Smooth muscle cell (in vitro differentiated cells): ENCODE results near the gene PLA2G2C. TPM values are rescaled to one million over a fixed set of nuclear protein-coding genes. Genes with fewer than 3 reads are reported as not detected.

ENCODE experiments used
- DNase-seq: peaks from one replicate; lab custom pipeline; 2025; ENCODE audit not compliant: unreplicated experiment; lab: John Stamatoyannopoulos, UW
- H2AFZ ChIP-seq: fragments of 200-600 bp; sonication (generic); 2 replicates; pipeline ENCODE4 v1.6.0; 2016; ENCODE audit warnings: antibody characterized with exemption, low read depth, mild to moderate bottlenecking
- H3F3A ChIP-seq: fragments of 200-600 bp; sonication (generic); 2 replicates; pipeline ENCODE4 v1.6.0; 2017; ENCODE audit warnings: antibody characterized with exemption, low read depth
- H3K27ac ChIP-seq: fragments of 200-600 bp; sonication (generic); 2 replicates; pipeline ENCODE4 v1.5.1; 2016; ENCODE audit warnings: low read depth, mild to moderate bottlenecking
- H3K27me3 ChIP-seq: fragments of 200-600 bp; sonication (generic); 2 replicates; pipeline ENCODE4 v1.6.1; 2016; ENCODE audit warnings: low read depth, mild to moderate bottlenecking
- H3K36me3 ChIP-seq: fragments of 200-600 bp; sonication (generic); 2 replicates; pipeline ENCODE4 v1.5.1; 2016; ENCODE audit warnings: low read depth
- H3K4me1 ChIP-seq: fragments of 200-600 bp; sonication (generic); 2 replicates; pipeline ENCODE4 v1.5.1; 2016; ENCODE audit warnings: low read depth
- H3K4me2 ChIP-seq: fragments of 200-600 bp; sonication (generic); 2 replicates; pipeline ENCODE4 v1.6.0; 2016; ENCODE audit warnings: mild to moderate bottlenecking
- H3K4me3 ChIP-seq: fragments of 200-600 bp; sonication (generic); 2 replicates; pipeline ENCODE4 v1.5.1; 2016; ENCODE audit warnings: mild to moderate bottlenecking
- H3K79me2 ChIP-seq: fragments of 200-600 bp; sonication (generic); 2 replicates; pipeline ENCODE4 v1.6.0; 2016; ENCODE audit warnings: low read depth, mild to moderate bottlenecking
- H3K9ac ChIP-seq: fragments of 200-600 bp; sonication (generic); 2 replicates; pipeline ENCODE4 v1.6.0; 2016; ENCODE audit warnings: low read depth
- H3K9me3 ChIP-seq: fragments of 200-600 bp; sonication (generic); replicated peaks from 2 replicates; pipeline ENCODE4 v1.5.1; 2016; ENCODE audit warnings: low read depth
- H4K20me1 ChIP-seq: fragments of 200-600 bp; sonication (generic); 2 replicates; pipeline ENCODE4 v1.6.0; 2016; ENCODE audit warnings: low read depth
- WGBS: methylation state at CpG from one replicate; pipeline ENCODE4 v1.1.7; 2016; ENCODE audit warnings: low lambda C conversion rate; 5-methylcytosine and 5-hydroxymethylcytosine counted together
- polyA plus RNA-seq: library from polyadenylated mRNA; unstranded; fragments of >200 nt; fragmentation: Nextera tagmentation; extraction: Ambion mirVana; gene quantifications from 2 replicates; pipeline ENCODE4 v1.2.1, GENCODE V29; 2016
- total RNA-seq: library from RNA; depleted of rRNA; stranded (reverse); fragments of >200 nt; gene quantifications from 2 replicates; pipeline ENCODE4 v1.2.3, GENCODE V29; 2014
- TF ChIP-seq, protein P1 (sequence below): fragments of 200-600 bp; sonication (generic); IDR thresholded peaks from 2 replicates; pipeline ENCODE4 v1.5.1; 2017; ENCODE audit warnings: borderline replicate concordance, mild to moderate bottlenecking, antibody characterized with exemption; ENCODE audit not compliant: insufficient read depth, poor library complexity, severe bottlenecking

Gene PLA2G2C
- total and polyA plus RNA-seq, 2 experiments from 2014 or later: 0.09 TPM; not detected in 1

DNA sequence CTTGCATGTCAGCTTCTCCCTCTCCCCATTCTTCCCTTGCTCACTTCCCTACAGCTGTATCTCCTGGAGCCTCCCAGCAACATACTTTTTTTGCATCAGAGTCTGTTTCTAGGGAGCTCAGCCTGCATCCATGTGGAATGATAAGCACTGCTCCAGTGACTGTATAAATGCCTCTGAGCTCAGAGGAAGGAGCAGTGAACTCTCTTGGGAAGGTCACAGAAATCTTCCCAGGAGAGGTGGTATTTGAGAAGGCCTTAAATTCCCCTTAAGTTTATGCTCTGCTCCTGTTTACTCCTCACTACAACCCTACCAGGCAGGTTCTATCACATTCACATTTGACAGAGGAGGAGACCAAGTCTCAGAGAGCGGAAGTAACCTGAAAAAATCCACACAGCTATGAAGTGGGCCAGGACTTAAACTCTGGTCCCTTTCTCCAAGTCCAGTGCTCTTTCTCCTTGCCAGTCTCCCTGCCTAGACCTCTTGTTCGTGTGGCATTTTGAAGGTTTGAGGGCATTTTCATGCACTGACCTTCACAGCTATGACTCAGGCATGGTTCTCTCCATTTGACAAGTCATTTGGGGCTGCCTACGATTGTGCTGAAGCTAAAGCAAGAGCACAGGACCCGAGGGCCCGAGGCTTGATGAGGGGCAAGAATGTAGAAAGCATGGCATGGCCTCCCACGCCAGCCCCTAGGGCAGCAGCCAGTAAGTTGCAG, 6.0 kb downstream of the PLA2G2C start:
- H3K4me2 ChIP-seq: no peak overlapping the region
- no peak for DNase-seq
- WGBS: 85% methylated on average over 6 of the region's 6 CpGs
- H3K4me3 ChIP-seq: no peak overlapping the region
- no peaks in the 10 kb centered on the region for H3K4me1 ChIP-seq
- no peaks in the 10 kb centered on the region for H3K9me3 ChIP-seq
- no peak overlapping the region for H2AFZ ChIP-seq
- H3K9ac ChIP-seq: no peak overlapping the region
- no peaks in the 10 kb centered on the region for H3K79me2 ChIP-seq
- TF ChIP-seq, protein P1, sequence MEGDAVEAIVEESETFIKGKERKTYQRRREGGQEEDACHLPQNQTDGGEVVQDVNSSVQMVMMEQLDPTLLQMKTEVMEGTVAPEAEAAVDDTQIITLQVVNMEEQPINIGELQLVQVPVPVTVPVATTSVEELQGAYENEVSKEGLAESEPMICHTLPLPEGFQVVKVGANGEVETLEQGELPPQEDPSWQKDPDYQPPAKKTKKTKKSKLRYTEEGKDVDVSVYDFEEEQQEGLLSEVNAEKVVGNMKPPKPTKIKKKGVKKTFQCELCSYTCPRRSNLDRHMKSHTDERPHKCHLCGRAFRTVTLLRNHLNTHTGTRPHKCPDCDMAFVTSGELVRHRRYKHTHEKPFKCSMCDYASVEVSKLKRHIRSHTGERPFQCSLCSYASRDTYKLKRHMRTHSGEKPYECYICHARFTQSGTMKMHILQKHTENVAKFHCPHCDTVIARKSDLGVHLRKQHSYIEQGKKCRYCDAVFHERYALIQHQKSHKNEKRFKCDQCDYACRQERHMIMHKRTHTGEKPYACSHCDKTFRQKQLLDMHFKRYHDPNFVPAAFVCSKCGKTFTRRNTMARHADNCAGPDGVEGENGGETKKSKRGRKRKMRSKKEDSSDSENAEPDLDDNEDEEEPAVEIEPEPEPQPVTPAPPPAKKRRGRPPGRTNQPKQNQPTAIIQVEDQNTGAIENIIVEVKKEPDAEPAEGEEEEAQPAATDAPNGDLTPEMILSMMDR: no peak
- no peaks in the 10 kb centered on the region for H3K36me3 ChIP-seq
- H3K27me3 ChIP-seq: no peaks in the 10 kb centered on the region
- H4K20me1 ChIP-seq: no peaks in the 10 kb centered on the region
- no peak overlapping the region for H3K27ac ChIP-seq
- peaks cover 6% of the 10 kb centered on the region for H3F3A ChIP-seq

DNA sequence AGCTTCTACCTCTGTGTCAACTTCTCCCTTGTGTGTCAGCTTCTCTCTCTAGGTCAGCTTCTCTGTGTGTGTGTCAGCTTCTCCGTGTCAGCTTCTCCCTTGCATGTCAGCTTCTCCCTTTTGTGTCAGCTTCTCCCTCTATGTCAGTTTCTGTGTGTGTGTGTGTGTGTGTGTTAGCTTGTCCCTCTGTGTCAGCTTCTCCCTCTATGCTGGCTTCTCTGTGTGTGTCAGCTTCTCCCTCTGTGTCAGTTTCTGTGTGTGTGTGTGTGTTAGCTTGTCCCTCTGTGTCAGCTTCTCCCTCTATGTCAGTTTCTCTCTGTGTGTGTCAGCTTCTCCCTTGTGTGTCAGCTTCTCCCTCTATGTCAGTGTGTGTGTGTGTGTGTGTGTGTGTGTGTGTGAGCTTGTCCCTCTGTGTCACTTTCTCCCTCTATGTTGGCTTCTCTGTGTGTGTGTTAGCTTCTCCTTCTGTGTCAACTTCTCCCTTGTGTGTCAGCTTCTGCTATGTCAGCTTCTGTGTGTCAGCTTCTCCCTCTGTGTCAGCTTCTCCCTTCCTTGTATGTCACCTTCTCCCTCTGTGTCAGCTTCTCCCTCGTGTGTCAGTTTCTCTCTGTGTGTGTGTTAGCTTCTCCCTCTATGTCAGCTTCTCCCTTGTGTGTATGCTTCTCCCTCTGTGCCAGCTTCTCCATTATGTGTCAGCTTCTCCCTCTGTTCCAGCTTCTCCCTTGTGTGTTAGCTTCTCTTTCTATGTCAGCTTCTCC, 6.8 kb downstream of the PLA2G2C start:
- Histone ChIP-seq H3K27me3 (no peaks in the 10 kb centered on the region), H3K4me2 (no peak overlapping the region), H3K9me3 (no peaks in the 10 kb centered on the region), H3K79me2 (no peaks in the 10 kb centered on the region), H4K20me1 (no peaks in the 10 kb centered on the region), H3K4me3 (no peak overlapping the region), H3K27ac (no peak overlapping the region), H2AFZ (no peak overlapping the region), H3K9ac (no peak overlapping the region), H3F3A (peaks cover under 1% of the 10 kb centered on the region), H3K36me3 (no peaks in the 10 kb centered on the region), H3K4me1 (no peaks in the 10 kb centered on the region)
- 100% methylated on average over 2 of the region's 2 CpGs for WGBS
- TF ChIP-seq, protein P1: no peak
- no peak for DNase-seq

DNA sequence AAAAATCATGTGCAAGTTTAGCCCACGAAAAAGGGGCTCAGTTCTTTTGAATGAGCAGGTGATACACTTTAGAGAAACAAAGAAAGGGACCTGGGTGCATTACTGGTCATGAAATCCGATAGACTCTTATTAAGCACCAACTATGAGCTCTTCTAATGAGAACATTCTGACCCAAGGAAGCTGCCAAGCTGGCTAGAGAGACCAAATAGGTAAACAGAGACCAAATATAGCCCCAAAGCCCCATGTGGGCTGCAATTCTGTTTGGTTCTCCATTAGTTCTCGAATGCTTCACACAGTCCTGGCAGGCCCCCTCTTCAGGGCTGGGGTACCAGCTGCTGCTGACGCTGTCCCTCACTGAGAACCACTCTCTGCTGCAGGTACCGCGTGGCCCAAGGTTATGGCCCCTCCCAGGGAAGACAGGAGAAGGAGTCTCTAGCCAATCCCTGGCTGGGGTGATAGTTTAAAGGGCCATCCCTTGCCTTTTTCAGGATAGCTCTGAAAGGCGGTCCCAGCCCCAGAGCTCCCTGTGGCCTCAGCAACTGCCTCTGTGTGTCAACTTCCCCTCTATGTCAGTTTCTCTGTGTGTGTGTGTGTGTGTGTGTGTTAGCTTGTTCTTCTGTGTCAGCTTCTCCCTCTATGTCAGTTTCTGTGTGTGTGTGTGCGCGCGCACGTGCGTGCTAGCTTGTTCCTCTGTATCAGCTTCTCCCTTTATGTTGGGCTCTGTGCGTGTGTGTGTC, 7.5 kb downstream of the PLA2G2C start:
- H3K79me2 ChIP-seq: no peaks in the 10 kb centered on the region
- DNase-seq: no peak
- no peaks in the 10 kb centered on the region for H3K9me3 ChIP-seq
- H3F3A ChIP-seq: no peaks in the 10 kb centered on the region
- no peak overlapping the region for H3K4me2 ChIP-seq
- TF ChIP-seq, protein P1: no peak
- no peaks in the 10 kb centered on the region for H3K27me3 ChIP-seq
- H3K4me3 ChIP-seq: no peak overlapping the region
- no peak overlapping the region for H2AFZ ChIP-seq
- no peak overlapping the region for H3K27ac ChIP-seq
- no peaks in the 10 kb centered on the region for H3K36me3 ChIP-seq
- H4K20me1 ChIP-seq: no peaks in the 10 kb centered on the region
- no peaks in the 10 kb centered on the region for H3K4me1 ChIP-seq
- no peak overlapping the region for H3K9ac ChIP-seq
- 85% methylated on average over 13 of the region's 13 CpGs for WGBS
